HL-60 (cell line): ENCODE results near the gene SH3GL3.

Experiments used
- TF ChIP-seq, protein P1 (sequence below): IDR thresholded peaks from one replicate; pipeline ENCODE4 v1.5.1; 2011; ENCODE audit warnings: low read length, control low read depth, inconsistent platforms; ENCODE audit not compliant: insufficient read depth
- TF ChIP-seq, protein P2 (sequence below): IDR thresholded peaks from 2 replicates; pipeline ENCODE4 v1.6.1; 2012; ENCODE audit warnings: low read depth; ENCODE audit not compliant: insufficient replicate concordance

DNA sequence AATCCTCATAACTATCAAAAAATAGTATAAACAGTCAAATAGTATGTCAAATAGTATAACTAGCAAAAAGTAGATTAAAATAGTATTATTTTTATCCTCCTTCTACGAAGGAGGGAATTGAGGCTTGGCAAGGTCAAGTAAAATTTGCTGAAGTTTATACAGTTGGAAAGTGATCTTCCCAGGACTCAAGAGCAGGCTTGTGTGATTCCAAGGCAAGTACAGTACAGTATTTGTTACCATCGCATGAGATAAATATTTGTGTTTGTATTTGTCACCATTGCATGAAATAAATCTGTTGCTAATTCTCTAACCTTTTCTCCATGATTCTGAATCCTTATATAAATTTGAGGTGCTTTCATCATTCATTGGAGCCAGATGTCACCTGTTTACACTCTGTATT lies 28.9 kb downstream of the SH3GL3 start:
- TF ChIP-seq, protein P1, sequence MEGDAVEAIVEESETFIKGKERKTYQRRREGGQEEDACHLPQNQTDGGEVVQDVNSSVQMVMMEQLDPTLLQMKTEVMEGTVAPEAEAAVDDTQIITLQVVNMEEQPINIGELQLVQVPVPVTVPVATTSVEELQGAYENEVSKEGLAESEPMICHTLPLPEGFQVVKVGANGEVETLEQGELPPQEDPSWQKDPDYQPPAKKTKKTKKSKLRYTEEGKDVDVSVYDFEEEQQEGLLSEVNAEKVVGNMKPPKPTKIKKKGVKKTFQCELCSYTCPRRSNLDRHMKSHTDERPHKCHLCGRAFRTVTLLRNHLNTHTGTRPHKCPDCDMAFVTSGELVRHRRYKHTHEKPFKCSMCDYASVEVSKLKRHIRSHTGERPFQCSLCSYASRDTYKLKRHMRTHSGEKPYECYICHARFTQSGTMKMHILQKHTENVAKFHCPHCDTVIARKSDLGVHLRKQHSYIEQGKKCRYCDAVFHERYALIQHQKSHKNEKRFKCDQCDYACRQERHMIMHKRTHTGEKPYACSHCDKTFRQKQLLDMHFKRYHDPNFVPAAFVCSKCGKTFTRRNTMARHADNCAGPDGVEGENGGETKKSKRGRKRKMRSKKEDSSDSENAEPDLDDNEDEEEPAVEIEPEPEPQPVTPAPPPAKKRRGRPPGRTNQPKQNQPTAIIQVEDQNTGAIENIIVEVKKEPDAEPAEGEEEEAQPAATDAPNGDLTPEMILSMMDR = no peak
- TF ChIP-seq, protein P2, sequence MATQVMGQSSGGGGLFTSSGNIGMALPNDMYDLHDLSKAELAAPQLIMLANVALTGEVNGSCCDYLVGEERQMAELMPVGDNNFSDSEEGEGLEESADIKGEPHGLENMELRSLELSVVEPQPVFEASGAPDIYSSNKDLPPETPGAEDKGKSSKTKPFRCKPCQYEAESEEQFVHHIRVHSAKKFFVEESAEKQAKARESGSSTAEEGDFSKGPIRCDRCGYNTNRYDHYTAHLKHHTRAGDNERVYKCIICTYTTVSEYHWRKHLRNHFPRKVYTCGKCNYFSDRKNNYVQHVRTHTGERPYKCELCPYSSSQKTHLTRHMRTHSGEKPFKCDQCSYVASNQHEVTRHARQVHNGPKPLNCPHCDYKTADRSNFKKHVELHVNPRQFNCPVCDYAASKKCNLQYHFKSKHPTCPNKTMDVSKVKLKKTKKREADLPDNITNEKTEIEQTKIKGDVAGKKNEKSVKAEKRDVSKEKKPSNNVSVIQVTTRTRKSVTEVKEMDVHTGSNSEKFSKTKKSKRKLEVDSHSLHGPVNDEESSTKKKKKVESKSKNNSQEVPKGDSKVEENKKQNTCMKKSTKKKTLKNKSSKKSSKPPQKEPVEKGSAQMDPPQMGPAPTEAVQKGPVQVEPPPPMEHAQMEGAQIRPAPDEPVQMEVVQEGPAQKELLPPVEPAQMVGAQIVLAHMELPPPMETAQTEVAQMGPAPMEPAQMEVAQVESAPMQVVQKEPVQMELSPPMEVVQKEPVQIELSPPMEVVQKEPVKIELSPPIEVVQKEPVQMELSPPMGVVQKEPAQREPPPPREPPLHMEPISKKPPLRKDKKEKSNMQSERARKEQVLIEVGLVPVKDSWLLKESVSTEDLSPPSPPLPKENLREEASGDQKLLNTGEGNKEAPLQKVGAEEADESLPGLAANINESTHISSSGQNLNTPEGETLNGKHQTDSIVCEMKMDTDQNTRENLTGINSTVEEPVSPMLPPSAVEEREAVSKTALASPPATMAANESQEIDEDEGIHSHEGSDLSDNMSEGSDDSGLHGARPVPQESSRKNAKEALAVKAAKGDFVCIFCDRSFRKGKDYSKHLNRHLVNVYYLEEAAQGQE = no peak
